SW 1271 (cell line): Measurements from ENCODE around the gene ERC2.

Experiments
- DNase-seq, 2 experiments: peaks; one replicate each; lab custom pipeline; 2025; lab: John Stamatoyannopoulos, UW

Gene ERC2

GRCh38 chr3:56424885-56425284 lies 43.4 kb downstream of the ERC2 start:
- DNase-seq: no peak

- no peak for DNase-seq
These were observed 43.9 kb downstream of the ERC2 start for GRCh38 chr3:56424336-56424735.

GRCh38 chr3:56423661-56424099 lies 44.6 kb downstream of the ERC2 start:
- no peak for DNase-seq

- DNase-seq: no peak
These were observed 46.0 kb downstream of the ERC2 start for GRCh38 chr3:56422316-56422715.

- DNase-seq: no peak
These were observed 47.1 kb downstream of the ERC2 start for GRCh38 chr3:56421205-56421604.

- DNase-seq: no peak
These were observed 52.6 kb downstream of the ERC2 start for GRCh38 chr3:56415652-56416051.

GRCh38 chr3:56413911-56414310 lies 54.4 kb downstream of the ERC2 start:
- no peak for DNase-seq

- DNase-seq: no peak
These were observed 57.1 kb downstream of the ERC2 start for GRCh38 chr3:56411166-56411565.

- no peak for DNase-seq
These were observed 57.7 kb downstream of the ERC2 start for GRCh38 chr3:56410576-56410975.

GRCh38 chr3:56409790-56410189 lies 58.5 kb downstream of the ERC2 start:
- DNase-seq: no peak

- no peak for DNase-seq
These were observed 59.5 kb downstream of the ERC2 start for GRCh38 chr3:56408761-56409196.

- DNase-seq: no peak
These were observed 61.3 kb downstream of the ERC2 start for GRCh38 chr3:56406826-56407515.

- DNase-seq: no peak
These were observed 63.4 kb downstream of the ERC2 start for GRCh38 chr3:56404884-56405283.

GRCh38 chr3:56398659-56399058 lies 69.6 kb downstream of the ERC2 start:
- no peak for DNase-seq

GRCh38 chr3:56397798-56398197 lies 70.5 kb downstream of the ERC2 start:
- no peak for DNase-seq

GRCh38 chr3:56389183-56389830 lies 79.0 kb downstream of the ERC2 start:
- no peak for DNase-seq

- no peak for DNase-seq
These were observed 85.2 kb downstream of the ERC2 start for GRCh38 chr3:56383092-56383491.

- DNase-seq: no peak
These were observed 88.5 kb downstream of the ERC2 start for GRCh38 chr3:56379723-56380287.

- DNase-seq: no peak
These were observed 92.6 kb downstream of the ERC2 start for GRCh38 chr3:56375654-56376053.

GRCh38 chr3:56373386-56373785 lies 94.9 kb downstream of the ERC2 start:
- no peak for DNase-seq

- DNase-seq: no peak
These were observed 97.1 kb downstream of the ERC2 start for GRCh38 chr3:56370991-56371775.

GRCh38 chr3:56369914-56370313 lies 98.4 kb downstream of the ERC2 start:
- no peak for DNase-seq

- DNase-seq: no peak
These were observed 99.4 kb downstream of the ERC2 start for GRCh38 chr3:56368846-56369245.
